H1 (cell line): ENCODE measurements around the gene YIF1B. TPM values are rescaled to one million over a fixed set of nuclear protein-coding genes. Genes with fewer than 3 reads are reported as not detected.
A peak's percentile ranks its signal among the peaks of the same experiment; 100 is the strongest.

Experiments
- SP4 ChIP-seq: IDR thresholded peaks from 2 replicates; pipeline ENCODE4 v1.6.1; 2012; ENCODE audit warnings: low read length, inconsistent platforms
- polyA plus RNA-seq, 7 experiments: library from polyadenylated mRNA; depleted of rRNA in 3 of 7; stranded (reverse) in 5 of 7; unstranded in 2 of 7; fragments of >200 nt in 5 of 7; fragments of 200-250 nt in 2 of 7; gene quantifications; 1 replicate in 5 of 7; 2 replicates in 1 of 7; 4 replicates in 1 of 7; pipeline versions ENCODE4 v1.2.1 to v1.2.3, GENCODE V29; 2011 to 2013; ENCODE audit warnings: missing spikeins in 2 of 7, mixed read lengths in 2 of 7
- total RNA-seq: library from RNA; stranded (reverse); fragmentation: NEBNext Ultra II Directional; extraction: Animal tissue kit (Norgen Biotek cat#: 25700); gene quantifications from 2 replicates; pipeline ENCODE4 v1.2.1, GENCODE V29; 2021
- TF ChIP-seq, protein P1 (sequence below), 3 experiments: IDR thresholded peaks; 1 replicate in 2 of 3; 2 replicates in 1 of 3; pipeline versions ENCODE4 v1.5.1 to v1.6.1; 2011; ENCODE audit warnings: low read length in 3 of 3, mild to moderate bottlenecking in 3 of 3, inconsistent platforms in 2 of 3, low read depth in 1 of 3, moderate library complexity in 1 of 3; ENCODE audit not compliant: insufficient read depth in 1 of 3; ENCODE audit errors: control extremely low read depth in 1 of 3

YIF1B gene
- total and polyA plus RNA-seq, 2 of the 8 experiments (the other 6 are each of a cell fraction or from before 2014, with no cell fraction given), result 89.6 to 305 TPM

DNA sequence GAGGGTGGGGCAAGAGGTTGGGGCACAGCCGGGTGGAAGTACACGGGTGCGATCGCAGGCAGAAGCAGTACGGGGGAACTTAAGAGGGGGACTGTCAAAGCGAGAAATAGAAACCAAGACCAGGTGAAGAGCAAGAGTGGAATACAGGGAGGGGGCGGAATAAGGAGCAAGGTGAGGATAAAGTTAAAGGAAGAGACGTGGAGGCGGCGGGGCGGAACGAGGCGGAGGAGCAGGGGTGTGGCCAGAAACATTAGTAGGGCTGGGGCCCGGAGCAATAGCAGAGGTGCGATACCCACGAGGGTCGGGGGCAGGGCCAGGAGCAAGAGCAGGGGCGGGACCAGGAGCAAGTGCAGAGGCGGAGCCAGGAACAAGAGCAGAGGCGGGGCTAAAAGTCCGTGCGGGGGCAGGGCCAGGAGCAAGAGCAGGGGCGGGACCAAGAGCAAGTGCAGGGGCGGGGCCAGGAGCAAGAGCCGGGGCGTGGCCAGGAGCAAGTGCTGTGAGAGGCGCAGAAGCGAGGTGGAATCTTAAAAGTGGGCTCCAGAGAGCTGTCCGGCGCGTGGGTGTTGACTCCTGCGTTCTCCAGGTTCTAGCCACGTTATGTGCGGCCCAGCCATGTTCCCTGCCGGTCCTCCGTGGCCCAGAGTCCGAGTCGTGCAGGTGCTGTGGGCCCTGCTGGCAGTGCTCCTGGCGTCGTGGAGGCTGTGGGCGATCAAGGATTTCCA, 21.1 kb upstream of the YIF1B start (continued):
- TF ChIP-seq, protein P1, sequence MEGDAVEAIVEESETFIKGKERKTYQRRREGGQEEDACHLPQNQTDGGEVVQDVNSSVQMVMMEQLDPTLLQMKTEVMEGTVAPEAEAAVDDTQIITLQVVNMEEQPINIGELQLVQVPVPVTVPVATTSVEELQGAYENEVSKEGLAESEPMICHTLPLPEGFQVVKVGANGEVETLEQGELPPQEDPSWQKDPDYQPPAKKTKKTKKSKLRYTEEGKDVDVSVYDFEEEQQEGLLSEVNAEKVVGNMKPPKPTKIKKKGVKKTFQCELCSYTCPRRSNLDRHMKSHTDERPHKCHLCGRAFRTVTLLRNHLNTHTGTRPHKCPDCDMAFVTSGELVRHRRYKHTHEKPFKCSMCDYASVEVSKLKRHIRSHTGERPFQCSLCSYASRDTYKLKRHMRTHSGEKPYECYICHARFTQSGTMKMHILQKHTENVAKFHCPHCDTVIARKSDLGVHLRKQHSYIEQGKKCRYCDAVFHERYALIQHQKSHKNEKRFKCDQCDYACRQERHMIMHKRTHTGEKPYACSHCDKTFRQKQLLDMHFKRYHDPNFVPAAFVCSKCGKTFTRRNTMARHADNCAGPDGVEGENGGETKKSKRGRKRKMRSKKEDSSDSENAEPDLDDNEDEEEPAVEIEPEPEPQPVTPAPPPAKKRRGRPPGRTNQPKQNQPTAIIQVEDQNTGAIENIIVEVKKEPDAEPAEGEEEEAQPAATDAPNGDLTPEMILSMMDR (IDR thresholded peaks at IDR 0.05; ENCODE audit: control extremely low read depth in 1 of 3, insufficient read depth in 1 of 3, low read depth in 1 of 3, low read length in 3 of 3), result no peak
- peak; percentile 64; the same call in 1 of the 2 replicates for TF ChIP-seq SP4
